KMS-11 (cell line): ENCODE data around the gene PAX2.

Source experiments
- H2AFZ ChIP-seq: fragments of 200-600 bp; sonication (generic); 2 replicates; pipeline ENCODE4 v1.6.1; 2016; ENCODE audit warnings: antibody characterized with exemption, mixed run types, low read depth
- H3K27ac ChIP-seq: fragments of 200-600 bp; sonication (generic); 2 replicates; pipeline ENCODE4 v1.6.1; 2016; ENCODE audit warnings: mild to moderate bottlenecking, mixed run types
- H3K27me3 ChIP-seq: fragments of 200-600 bp; sonication (generic); 2 replicates; pipeline ENCODE4 v1.6.1; 2017; ENCODE audit warnings: mild to moderate bottlenecking, low read depth, mixed run types, moderate library complexity; ENCODE audit not compliant: insufficient read depth
- H3K36me3 ChIP-seq: fragments of 200-600 bp; sonication (generic); 2 replicates; pipeline ENCODE4 v1.6.1; 2017; ENCODE audit warnings: mild to moderate bottlenecking, mixed run types; ENCODE audit not compliant: insufficient read depth
- H3K4me1 ChIP-seq: fragments of 200-600 bp; sonication (generic); 2 replicates; pipeline ENCODE4 v1.6.1; 2016; ENCODE audit warnings: mild to moderate bottlenecking, low read depth, mixed run types; ENCODE audit not compliant: poor library complexity, severe bottlenecking
- H3K4me2 ChIP-seq: fragments of 200-600 bp; sonication (generic); 2 replicates; pipeline ENCODE4 v1.7.0; 2016; ENCODE audit warnings: mild to moderate bottlenecking, mixed run types
- H3K4me3 ChIP-seq: fragments of 200-600 bp; sonication (generic); IDR thresholded peaks from 2 replicates; pipeline ENCODE4 v1.6.1; 2017; ENCODE audit warnings: low read depth, low read length, mixed read lengths; ENCODE audit not compliant: insufficient read depth
- H3K79me2 ChIP-seq: fragments of 200-600 bp; sonication (generic); 2 replicates; pipeline ENCODE4 v1.6.1; 2016; ENCODE audit warnings: low read depth, mixed run types; ENCODE audit not compliant: insufficient read depth
- H3K9ac ChIP-seq: fragments of 200-600 bp; sonication (generic); 2 replicates; pipeline ENCODE4 v1.6.1; 2016; ENCODE audit warnings: mild to moderate bottlenecking, mixed run types
- H4K20me1 ChIP-seq: fragments of 200-600 bp; sonication (generic); 2 replicates; pipeline ENCODE4 v1.6.1; 2016; ENCODE audit warnings: mild to moderate bottlenecking, mixed run types; ENCODE audit not compliant: insufficient read depth
- TF ChIP-seq, protein P1 (sequence below): fragments of 200-600 bp; sonication (generic); conservative IDR thresholded peaks from 2 replicates; pipeline ENCODE4 v1.6.1; 2017; ENCODE audit warnings: low read depth, mild to moderate bottlenecking, antibody characterized with exemption, low read length, moderate library complexity, mixed read lengths

The PAX2 gene

DNA sequence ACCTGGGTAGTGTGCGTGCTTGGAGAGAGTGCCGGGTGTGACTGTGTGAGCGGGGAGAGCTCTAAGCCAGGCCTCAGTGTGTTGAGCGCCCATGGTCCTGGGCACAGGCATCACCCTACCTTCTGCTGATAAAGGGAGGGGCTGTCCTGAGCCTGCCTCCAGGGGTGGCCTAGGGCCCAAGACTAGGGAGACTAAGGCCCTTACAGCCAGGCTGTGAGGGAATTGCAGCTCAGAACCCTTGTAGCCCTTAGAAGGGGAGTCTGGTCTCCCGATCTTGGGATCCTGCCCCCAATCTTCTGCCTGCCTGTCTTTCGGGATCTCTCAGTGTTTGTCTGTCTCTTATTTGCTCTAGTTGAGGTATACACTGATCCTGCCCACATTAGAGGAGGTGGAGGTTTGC lies 41.2 kb downstream of the PAX2 start:
- H3K36me3 ChIP-seq, result no peaks in the 10 kb centered on the region
- H2AFZ ChIP-seq, result no peak overlapping the region
- H3K4me2 ChIP-seq, result no peak overlapping the region
- no peaks in the 10 kb centered on the region for H3K4me1 ChIP-seq
- no peaks in the 10 kb centered on the region for H3K79me2 ChIP-seq
- no peak overlapping the region for H3K9ac ChIP-seq
- H3K27ac ChIP-seq, result no peak overlapping the region
- no peaks in the 10 kb centered on the region; the same call in 1 of the 2 replicates for H3K27me3 ChIP-seq
- H4K20me1 ChIP-seq, result no peaks in the 10 kb centered on the region
- TF ChIP-seq, protein P1, sequence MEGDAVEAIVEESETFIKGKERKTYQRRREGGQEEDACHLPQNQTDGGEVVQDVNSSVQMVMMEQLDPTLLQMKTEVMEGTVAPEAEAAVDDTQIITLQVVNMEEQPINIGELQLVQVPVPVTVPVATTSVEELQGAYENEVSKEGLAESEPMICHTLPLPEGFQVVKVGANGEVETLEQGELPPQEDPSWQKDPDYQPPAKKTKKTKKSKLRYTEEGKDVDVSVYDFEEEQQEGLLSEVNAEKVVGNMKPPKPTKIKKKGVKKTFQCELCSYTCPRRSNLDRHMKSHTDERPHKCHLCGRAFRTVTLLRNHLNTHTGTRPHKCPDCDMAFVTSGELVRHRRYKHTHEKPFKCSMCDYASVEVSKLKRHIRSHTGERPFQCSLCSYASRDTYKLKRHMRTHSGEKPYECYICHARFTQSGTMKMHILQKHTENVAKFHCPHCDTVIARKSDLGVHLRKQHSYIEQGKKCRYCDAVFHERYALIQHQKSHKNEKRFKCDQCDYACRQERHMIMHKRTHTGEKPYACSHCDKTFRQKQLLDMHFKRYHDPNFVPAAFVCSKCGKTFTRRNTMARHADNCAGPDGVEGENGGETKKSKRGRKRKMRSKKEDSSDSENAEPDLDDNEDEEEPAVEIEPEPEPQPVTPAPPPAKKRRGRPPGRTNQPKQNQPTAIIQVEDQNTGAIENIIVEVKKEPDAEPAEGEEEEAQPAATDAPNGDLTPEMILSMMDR, result no peak
- H3K4me3 ChIP-seq, result no peak overlapping the region

DNA sequence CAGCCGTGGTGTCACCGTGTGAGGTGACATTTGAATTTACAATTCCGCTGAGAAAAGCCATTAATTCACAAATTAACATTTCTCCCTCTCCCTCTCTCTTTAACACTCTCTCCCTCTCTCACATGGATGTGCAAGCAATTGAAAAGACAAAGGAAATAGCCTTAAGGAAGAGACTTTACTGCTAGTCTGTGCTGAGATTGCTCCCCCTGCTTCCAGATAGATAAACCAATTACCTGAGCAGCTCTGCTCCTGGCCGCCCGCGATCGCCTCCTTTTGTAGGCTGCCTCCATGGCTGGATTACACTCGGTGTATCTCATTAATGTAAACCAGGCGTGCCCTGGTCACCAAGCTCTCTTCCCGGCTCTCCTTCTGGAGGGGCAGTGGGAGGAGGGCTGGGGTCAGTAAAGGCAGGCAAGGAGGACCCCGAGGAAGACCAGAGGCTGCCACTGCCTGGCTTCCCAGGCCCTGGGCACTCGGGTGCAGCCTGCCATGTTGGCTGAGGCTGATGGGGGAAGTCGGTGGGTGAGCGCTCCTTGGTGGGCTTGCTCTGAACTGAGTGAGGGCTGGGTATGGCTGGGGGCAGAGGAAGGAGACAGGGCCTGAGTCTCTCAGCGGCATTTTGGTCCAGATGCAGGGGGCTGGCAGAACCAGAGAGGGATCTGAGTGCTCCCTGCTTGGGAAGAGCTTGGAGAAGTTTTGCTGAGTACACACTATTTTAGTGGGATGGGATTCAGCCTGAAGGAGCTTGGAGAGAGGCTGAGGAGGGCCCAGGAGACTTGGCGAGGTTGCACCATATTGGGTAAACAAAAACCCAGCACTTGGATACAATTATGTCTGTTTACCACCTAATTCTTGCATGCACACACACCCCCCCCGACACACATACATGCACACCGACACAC lies 42.9 kb downstream of the PAX2 start:
- H3K27ac ChIP-seq, result no peak overlapping the region
- H3K79me2 ChIP-seq, result no peaks in the 10 kb centered on the region
- TF ChIP-seq, protein P1, result no peak
- no peak overlapping the region for H3K4me3 ChIP-seq
- no peaks in the 10 kb centered on the region; the same call in 1 of the 2 replicates for H3K27me3 ChIP-seq
- H3K4me2 ChIP-seq, result no peak overlapping the region
- no peaks in the 10 kb centered on the region for H3K4me1 ChIP-seq
- H3K36me3 ChIP-seq, result no peaks in the 10 kb centered on the region
- no peak overlapping the region for H2AFZ ChIP-seq
- no peak overlapping the region for H3K9ac ChIP-seq
- no peaks in the 10 kb centered on the region for H4K20me1 ChIP-seq

DNA sequence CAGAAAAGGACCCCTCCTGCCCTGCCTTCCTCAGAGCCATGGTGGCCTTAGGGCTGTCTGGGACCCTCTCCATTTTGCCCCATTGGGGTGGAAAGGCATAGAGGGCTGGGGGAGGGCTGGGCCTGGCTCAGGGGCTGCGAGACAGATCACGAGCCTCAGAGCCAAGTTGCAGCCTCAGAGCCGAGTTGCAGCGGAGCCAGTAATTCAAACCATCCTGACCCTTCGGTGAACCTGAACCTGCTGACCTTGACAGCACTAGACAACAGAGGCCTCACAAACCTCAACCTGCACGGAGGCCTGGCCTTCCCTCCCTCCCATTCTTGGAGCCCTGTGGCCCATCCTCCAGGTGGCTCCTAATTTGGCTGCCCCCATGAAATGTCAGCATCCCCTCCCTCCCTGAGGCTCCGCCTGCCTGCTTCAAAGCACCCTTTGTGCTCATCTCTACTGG lies 45.4 kb downstream of the PAX2 start:
- no peak overlapping the region for H3K9ac ChIP-seq

DNA sequence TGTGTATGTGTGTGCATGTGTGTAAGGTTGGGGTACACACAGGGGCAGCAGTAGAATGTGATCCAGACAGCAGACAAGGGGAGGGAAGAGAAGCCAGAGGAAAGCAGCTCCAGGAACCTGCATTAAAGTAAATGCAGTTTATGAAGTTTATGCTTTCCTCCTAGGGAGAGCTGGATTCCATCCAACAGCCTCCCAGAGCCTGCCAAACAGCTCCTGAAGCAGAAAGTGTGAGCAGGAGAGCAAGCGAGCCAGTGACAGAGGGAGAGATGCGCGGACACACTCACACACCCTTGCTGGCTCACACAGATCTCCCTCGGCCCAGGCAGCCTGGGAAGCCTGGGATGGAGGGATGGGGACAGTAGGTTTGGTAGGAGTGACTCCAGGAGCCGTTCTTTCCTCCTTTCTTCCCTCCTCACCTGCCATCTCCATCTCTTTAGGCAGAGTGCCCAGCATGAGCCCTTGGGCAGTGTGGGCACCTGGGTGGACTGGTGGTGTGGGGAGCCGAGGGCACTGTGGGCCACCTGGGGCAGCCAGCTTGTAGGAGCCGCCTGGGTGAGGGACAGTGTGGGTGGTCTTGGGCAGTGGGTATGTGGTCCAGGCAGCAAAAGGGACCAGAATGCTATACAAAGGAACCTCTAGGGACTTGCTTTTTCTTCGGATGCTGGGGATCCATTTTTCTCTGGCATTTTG lies 46.1 kb downstream of the PAX2 start:
- TF ChIP-seq, protein P1, result no peak

More for the DNA sequence above, 45.4 kb downstream of the PAX2 start:
- Histone ChIP-seq H3K36me3 (no peaks in the 10 kb centered on the region), H3K27ac (no peak overlapping the region), H3K27me3 (no peaks in the 10 kb centered on the region; the same call in 1 of the 2 replicates), H3K4me3 (no peak overlapping the region), H2AFZ (no peak overlapping the region), H3K4me2 (no peak overlapping the region), H3K4me1 (no peaks in the 10 kb centered on the region), H3K79me2 (no peaks in the 10 kb centered on the region), H4K20me1 (no peaks in the 10 kb centered on the region)
- TF ChIP-seq, protein P1, result no peak

More for the DNA sequence above, 46.1 kb downstream of the PAX2 start:
- H4K20me1 ChIP-seq, result no peaks in the 10 kb centered on the region
- no peaks in the 10 kb centered on the region for H3K79me2 ChIP-seq
- H2AFZ ChIP-seq, result no peak overlapping the region
- no peak overlapping the region for H3K27ac ChIP-seq
- H3K36me3 ChIP-seq, result no peaks in the 10 kb centered on the region
- H3K4me3 ChIP-seq, result no peak overlapping the region
- H3K4me1 ChIP-seq, result no peaks in the 10 kb centered on the region
- H3K4me2 ChIP-seq, result no peak overlapping the region
- no peaks in the 10 kb centered on the region; the same call in 1 of the 2 replicates for H3K27me3 ChIP-seq
- no peak overlapping the region for H3K9ac ChIP-seq
